ENCODE data around the gene TMEM91. TPM values are rescaled to one million over a fixed set of nuclear protein-coding genes. Genes with fewer than 3 reads are reported as not detected.
"Not testable (repeated sequence)": the region's sequence is repeated elsewhere in the genome, so short reads cannot be mapped to it uniquely, and the experiment has no call there.

TMEM91 gene
- polyA plus RNA-seq, 1 of the 3 experiments (the other 2 are of a cell fraction), result 5.7 TPM

DNA sequence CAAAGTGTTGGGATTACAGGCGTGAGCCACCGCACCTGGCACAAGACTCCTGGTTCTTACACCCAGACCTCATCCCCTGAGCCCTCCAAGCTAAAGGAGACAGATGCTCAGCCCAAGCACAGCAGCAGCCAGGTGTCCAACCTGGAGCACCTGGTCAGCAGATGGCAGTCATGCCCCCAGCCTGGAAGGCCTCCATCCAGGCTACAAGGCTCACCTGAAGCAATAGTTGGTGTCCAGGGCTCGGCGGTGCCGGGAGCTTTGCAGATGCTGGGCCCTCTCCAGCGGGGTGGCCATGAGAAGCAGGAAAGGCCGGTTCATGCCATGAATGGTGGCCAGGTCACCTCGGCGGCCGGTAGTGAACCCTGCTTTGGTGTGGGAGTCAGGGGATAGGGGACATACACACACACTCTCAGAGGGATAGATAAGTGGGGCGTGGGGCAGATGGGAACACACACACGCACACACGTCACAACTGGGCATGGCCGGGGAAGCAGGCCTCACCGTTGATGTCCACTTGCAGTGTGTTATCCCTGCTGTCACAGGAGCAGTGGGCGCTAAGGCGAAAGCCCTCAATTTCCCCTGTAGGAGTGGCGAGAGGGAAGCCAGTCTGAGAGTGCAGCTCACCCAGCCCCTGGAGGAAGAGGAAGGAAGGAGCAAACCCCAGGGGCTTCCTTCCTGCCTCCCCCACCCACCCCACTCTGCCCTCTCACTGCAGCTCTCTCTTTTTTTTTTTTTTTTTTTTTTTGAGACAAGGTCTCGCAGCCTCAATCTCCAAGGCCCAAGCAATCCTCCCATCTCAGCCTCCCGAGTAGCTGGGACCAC is 34.5 kb upstream of the TMEM91 start (continued):
- TF ChIP-seq, protein P1, sequence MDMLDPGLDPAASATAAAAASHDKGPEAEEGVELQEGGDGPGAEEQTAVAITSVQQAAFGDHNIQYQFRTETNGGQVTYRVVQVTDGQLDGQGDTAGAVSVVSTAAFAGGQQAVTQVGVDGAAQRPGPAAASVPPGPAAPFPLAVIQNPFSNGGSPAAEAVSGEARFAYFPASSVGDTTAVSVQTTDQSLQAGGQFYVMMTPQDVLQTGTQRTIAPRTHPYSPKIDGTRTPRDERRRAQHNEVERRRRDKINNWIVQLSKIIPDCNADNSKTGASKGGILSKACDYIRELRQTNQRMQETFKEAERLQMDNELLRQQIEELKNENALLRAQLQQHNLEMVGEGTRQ (IDR thresholded peaks at IDR 0.05; ENCODE audit: borderline replicate concordance, low read depth, low read length), result no peak

DNA sequence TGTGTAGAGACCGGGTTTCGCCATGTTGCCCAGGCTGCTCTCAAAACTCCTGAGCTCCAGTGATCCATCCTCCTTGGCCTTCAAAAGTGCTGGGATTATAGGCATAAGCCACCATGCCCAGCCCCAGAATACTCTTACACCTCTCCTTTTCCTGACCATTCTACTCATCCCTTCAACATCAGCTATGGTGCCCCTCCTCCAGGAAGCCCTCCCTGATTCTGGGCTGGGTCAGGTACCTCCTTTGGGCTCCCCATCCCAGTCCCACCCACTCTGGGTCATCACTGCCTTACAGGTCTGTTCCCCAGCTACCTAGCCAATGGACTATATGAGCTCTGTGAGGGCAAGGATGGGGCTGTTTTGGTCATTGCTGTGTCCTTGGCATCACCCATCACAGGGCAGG is 32.2 kb upstream of the TMEM91 start:
- no peak for DNase-seq
- no peaks in the 10 kb centered on the region for H3K4me1 ChIP-seq (ENCODE audit: control insufficient read depth in 1 of 2, insufficient read depth in 2 of 2, low read depth in 1 of 2, low read length in 1 of 2)
- 100% methylated on average over 2 of the region's 2 CpGs for WGBS (ENCODE audit: low lambda C conversion rate)

DNA sequence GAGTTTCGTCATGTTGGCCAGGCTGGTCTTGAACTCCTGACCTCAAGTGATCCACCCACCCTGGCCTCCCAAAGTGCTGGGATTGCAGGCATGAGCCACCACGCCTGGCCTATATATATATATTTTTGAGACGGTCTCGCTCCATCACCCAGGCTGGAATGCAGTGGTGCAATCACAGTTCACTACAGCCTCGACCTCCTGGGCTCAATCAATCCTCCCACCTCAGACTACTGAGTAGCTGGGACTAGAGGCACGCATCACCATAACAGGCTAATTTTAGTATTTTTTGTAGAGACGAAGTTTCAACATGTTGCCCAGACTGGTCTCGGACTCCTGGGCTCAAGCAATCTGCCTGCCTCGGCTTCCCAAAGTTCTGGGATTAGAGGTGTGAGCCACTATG is 29.4 kb upstream of the TMEM91 start:
- H3K4me3 ChIP-seq (ENCODE audit: low read depth in 2 of 2, low read length in 1 of 2); H3K9me2 ChIP-seq; H2AFZ ChIP-seq (ENCODE audit: low read depth); H3K27ac ChIP-seq (ENCODE audit: low read depth in 2 of 2, low read length in 1 of 2); POLR2A ChIA-PET; H3K4me2 ChIP-seq; H3K9me3 ChIP-seq; H3F3A ChIP-seq (replicated peaks; ENCODE audit: insufficient read depth); H3K27me3 ChIP-seq (ENCODE audit: insufficient read depth); DNase-seq; H3K9ac ChIP-seq; CTCF ChIA-PET; H3K4me1 ChIP-seq (ENCODE audit: control insufficient read depth in 1 of 2, insufficient read depth in 2 of 2, low read depth in 1 of 2, low read length in 1 of 2): not testable (repeated sequence)
- WGBS (ENCODE audit: low lambda C conversion rate), result 94% methylated on average over 9 of the region's 9 CpGs
- H4K20me1 ChIP-seq (ENCODE audit: insufficient read depth), result peaks cover 91% of the 10 kb centered on the region
- peaks cover 97% of the 10 kb centered on the region for H3K79me2 ChIP-seq (ENCODE audit: insufficient read depth)
- H3K36me3 ChIP-seq (replicated peaks in 1 of 2; ENCODE audit: control insufficient read depth in 1 of 2, insufficient read depth in 2 of 2, low read length in 1 of 2), result peaks cover 9 to 72% of the 10 kb centered on the region in 2 experiments

More for the DNA sequence above, 32.2 kb upstream of the TMEM91 start:
- Histone ChIP-seq H3K79me2 (ENCODE audit: insufficient read depth) (peaks cover 96% of the 10 kb centered on the region), H3K9me3 (no peaks in the 10 kb centered on the region), H2AFZ (ENCODE audit: low read depth) (no peak overlapping the region), H4K20me1 (ENCODE audit: insufficient read depth) (peaks cover 87% of the 10 kb centered on the region), H3K36me3 (replicated peaks in 1 of 2; ENCODE audit: control insufficient read depth in 1 of 2, insufficient read depth in 2 of 2, low read length in 1 of 2) (peaks cover 9 to 75% of the 10 kb centered on the region in 2 experiments), H3K4me3 (ENCODE audit: low read depth in 2 of 2, low read length in 1 of 2) (no peak overlapping the region), H3K27me3 (ENCODE audit: insufficient read depth) (no peaks in the 10 kb centered on the region), H3K4me2 (no peak overlapping the region), H3K9me2 (no peaks in the 10 kb centered on the region), H3F3A (replicated peaks; ENCODE audit: insufficient read depth) (peaks cover 20% of the 10 kb centered on the region), H3K9ac (no peak overlapping the region), H3K27ac (ENCODE audit: low read depth in 2 of 2, low read length in 1 of 2) (no peak overlapping the region)
- CTCF ChIA-PET, result no interaction called here
- TF ChIP-seq TEAD4 (IDR thresholded peaks at IDR 0.05; ENCODE audit: borderline replicate concordance, insufficient read depth), result no peak
- TF ChIP-seq, protein P2, sequence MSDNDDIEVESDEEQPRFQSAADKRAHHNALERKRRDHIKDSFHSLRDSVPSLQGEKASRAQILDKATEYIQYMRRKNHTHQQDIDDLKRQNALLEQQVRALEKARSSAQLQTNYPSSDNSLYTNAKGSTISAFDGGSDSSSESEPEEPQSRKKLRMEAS (IDR thresholded peaks at IDR 0.05; ENCODE audit: low read depth), result no peak
- TF ChIP-seq, protein P3, sequence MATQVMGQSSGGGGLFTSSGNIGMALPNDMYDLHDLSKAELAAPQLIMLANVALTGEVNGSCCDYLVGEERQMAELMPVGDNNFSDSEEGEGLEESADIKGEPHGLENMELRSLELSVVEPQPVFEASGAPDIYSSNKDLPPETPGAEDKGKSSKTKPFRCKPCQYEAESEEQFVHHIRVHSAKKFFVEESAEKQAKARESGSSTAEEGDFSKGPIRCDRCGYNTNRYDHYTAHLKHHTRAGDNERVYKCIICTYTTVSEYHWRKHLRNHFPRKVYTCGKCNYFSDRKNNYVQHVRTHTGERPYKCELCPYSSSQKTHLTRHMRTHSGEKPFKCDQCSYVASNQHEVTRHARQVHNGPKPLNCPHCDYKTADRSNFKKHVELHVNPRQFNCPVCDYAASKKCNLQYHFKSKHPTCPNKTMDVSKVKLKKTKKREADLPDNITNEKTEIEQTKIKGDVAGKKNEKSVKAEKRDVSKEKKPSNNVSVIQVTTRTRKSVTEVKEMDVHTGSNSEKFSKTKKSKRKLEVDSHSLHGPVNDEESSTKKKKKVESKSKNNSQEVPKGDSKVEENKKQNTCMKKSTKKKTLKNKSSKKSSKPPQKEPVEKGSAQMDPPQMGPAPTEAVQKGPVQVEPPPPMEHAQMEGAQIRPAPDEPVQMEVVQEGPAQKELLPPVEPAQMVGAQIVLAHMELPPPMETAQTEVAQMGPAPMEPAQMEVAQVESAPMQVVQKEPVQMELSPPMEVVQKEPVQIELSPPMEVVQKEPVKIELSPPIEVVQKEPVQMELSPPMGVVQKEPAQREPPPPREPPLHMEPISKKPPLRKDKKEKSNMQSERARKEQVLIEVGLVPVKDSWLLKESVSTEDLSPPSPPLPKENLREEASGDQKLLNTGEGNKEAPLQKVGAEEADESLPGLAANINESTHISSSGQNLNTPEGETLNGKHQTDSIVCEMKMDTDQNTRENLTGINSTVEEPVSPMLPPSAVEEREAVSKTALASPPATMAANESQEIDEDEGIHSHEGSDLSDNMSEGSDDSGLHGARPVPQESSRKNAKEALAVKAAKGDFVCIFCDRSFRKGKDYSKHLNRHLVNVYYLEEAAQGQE (IDR thresholded peaks at IDR 0.05; ENCODE audit: low read depth, low read length), result no peak
- no peak for TF ChIP-seq NFIC (IDR thresholded peaks at IDR 0.05; ENCODE audit: borderline replicate concordance)
- POLR2A ChIA-PET, result no interaction called here

All from SK-N-SH (cell line).